HG03135 (cell line): ENCODE data around the gene SERINC2.
"Not testable (repeated sequence)": the region's sequence is repeated elsewhere in the genome, so short reads cannot be mapped to it uniquely, and the experiment has no call there.

Experiments used
- ATAC-seq: cut with Tn5 transposase; IDR thresholded peaks from one replicate; pipeline ENCODE4 v1.9.1; 2021; ENCODE audit warnings: mild to moderate bottlenecking, moderate library complexity; ENCODE audit not compliant: unreplicated experiment

SERINC2 gene

GRCh38 chr1:31453384-31454079, 40.5 kb downstream of the SERINC2 start:
- no peak for ATAC-seq

GRCh38 chr1:31458287-31458896, 45.4 kb downstream of the SERINC2 start:
- no peak for ATAC-seq

GRCh38 chr1:31460027-31460426, 47.0 kb downstream of the SERINC2 start:
- ATAC-seq = no peak

- ATAC-seq = no peak
Measured at GRCh38 chr1:31467005-31467674, 54.1 kb downstream of the SERINC2 start.

GRCh38 chr1:31470794-31471315, 57.8 kb downstream of the SERINC2 start:
- no peak for ATAC-seq

- ATAC-seq = not testable (repeated sequence)
Measured at GRCh38 chr1:31471452-31472313, 58.7 kb downstream of the SERINC2 start.

- ATAC-seq = not testable (repeated sequence)
Measured at GRCh38 chr1:31472314-31472651, 59.3 kb downstream of the SERINC2 start.

- ATAC-seq = not testable (repeated sequence)
Measured at GRCh38 chr1:31472673-31473072, 59.7 kb downstream of the SERINC2 start.

GRCh38 chr1:31473508-31473907, 60.5 kb downstream of the SERINC2 start:
- not testable (repeated sequence) for ATAC-seq

GRCh38 chr1:31474567-31474966, 61.6 kb downstream of the SERINC2 start:
- not testable (repeated sequence) for ATAC-seq

GRCh38 chr1:31476891-31477846, 64.2 kb downstream of the SERINC2 start:
- peak; percentile 64 for ATAC-seq

GRCh38 chr1:31478167-31478566, 65.2 kb downstream of the SERINC2 start:
- no peak for ATAC-seq

- ATAC-seq = no peak
Measured at GRCh38 chr1:31479811-31480210, 66.8 kb downstream of the SERINC2 start.

- ATAC-seq = not testable (repeated sequence)
Measured at GRCh38 chr1:31480426-31480825, 67.4 kb downstream of the SERINC2 start.

- no peak for ATAC-seq
Measured at GRCh38 chr1:31482482-31483011, 69.5 kb downstream of the SERINC2 start.

GRCh38 chr1:31483012-31483946, 70.3 kb downstream of the SERINC2 start:
- ATAC-seq = peak; percentile 79
